ENCODE measurements around the gene TRHDE. TPM values are rescaled to one million over a fixed set of nuclear protein-coding genes. Genes with fewer than 3 reads are reported as not detected.

Gene TRHDE
- total and polyA plus RNA-seq, 2 donors from 2014 or later: 1.6 to 18.6 TPM

DNA sequence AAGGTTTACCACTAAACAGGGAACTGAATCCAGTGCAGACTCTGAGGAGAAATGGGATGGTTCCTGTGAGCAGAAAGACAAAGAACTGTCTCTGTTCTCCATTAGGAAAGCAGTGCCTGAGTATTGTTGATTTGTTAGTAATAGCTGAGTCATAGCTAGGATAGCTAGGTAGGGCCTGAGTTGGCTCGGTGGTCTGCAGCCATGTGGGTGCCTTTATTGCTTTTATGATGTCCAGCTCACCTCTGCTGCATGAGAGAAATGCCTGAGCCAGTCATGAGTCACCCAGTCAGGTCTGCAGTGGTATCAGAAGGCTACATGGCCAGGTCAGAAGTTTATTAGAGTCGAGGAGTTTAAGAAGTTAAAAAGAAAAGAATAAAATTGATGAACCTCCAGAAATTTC lies 24.2 kb downstream of the TRHDE start:
- Histone ChIP-seq H3K9ac (ENCODE audit: low read length in 3 of 3) (no peak overlapping the region), H3K27ac (ENCODE audit: low read depth in 2 of 2, low read length in 2 of 2) (no peak overlapping the region), H3K4me3 (ENCODE audit: low read length in 3 of 3) (no peak overlapping the region), H3K27me3 (ENCODE audit: control insufficient read depth, insufficient read depth, low read length) (no peaks in the 10 kb centered on the region), H3K36me3 (ENCODE audit: control insufficient read depth in 2 of 3, insufficient read depth in 3 of 3, low read length in 3 of 3) (no peaks in the 10 kb centered on the region), H3K9me3 (ENCODE audit: control insufficient read depth in 2 of 3, insufficient read depth in 1 of 3, low read length in 3 of 3) (no peaks in the 10 kb centered on the region), H3K4me1 (ENCODE audit: control insufficient read depth in 2 of 3, insufficient read depth in 2 of 3, low read depth in 1 of 3, low read length in 3 of 3) (no peaks in the 10 kb centered on the region)
- peak in 1 of 5 donors; percentile 43 for DNase-seq
- FAIRE-seq: no peak
- no peak for TF ChIP-seq CTCF (IDR thresholded peaks at IDR 0.05; ENCODE audit: borderline replicate concordance, extremely low read depth, insufficient read depth)
- intact Hi-C loops (cut with DNase I): no loop called here

GRCh38 chr12:72297666-72298065 lies 25.5 kb downstream of the TRHDE start:
- FAIRE-seq: no peak
- H3K27me3 ChIP-seq (ENCODE audit: control insufficient read depth, insufficient read depth, low read length): no peaks in the 10 kb centered on the region
- no peak overlapping the region for H3K4me3 ChIP-seq (ENCODE audit: low read length in 3 of 3)
- H3K9ac ChIP-seq (ENCODE audit: low read length in 3 of 3): no peak overlapping the region
- DNase-seq: no peak
- H3K36me3 ChIP-seq (ENCODE audit: control insufficient read depth in 2 of 3, insufficient read depth in 3 of 3, low read length in 3 of 3): no peaks in the 10 kb centered on the region
- H3K9me3 ChIP-seq (ENCODE audit: control insufficient read depth in 2 of 3, insufficient read depth in 1 of 3, low read length in 3 of 3): no peaks in the 10 kb centered on the region
- TF ChIP-seq CTCF (IDR thresholded peaks at IDR 0.05; ENCODE audit: borderline replicate concordance, extremely low read depth, insufficient read depth): no peak
- H3K4me1 ChIP-seq (ENCODE audit: control insufficient read depth in 2 of 3, insufficient read depth in 2 of 3, low read depth in 1 of 3, low read length in 3 of 3): no peaks in the 10 kb centered on the region
- H3K27ac ChIP-seq (ENCODE audit: low read depth in 2 of 2, low read length in 2 of 2): no peak overlapping the region
- intact Hi-C loops (cut with DNase I): no loop called here

DNA sequence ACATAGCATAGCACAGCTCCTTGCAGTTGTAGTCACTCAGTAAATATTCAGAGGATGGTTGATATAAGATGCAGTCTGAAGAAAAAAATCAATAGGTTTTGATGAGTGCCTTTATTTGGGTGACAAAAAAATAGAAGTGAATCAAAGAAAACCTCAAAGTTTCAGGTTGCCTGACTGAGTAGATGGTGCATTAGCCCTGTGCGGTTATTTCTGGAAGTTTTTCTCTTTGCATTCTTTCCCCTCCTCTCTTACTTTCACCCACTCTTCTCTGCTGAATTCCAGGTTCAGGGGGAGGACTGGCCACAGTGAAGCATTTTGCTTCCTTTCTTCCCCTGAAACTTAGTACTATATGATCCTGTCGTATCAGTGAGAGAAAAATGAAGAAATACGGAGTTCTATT lies 28.6 kb downstream of the TRHDE start:
- no peaks in the 10 kb centered on the region for H3K9me3 ChIP-seq (ENCODE audit: control insufficient read depth in 2 of 3, insufficient read depth in 1 of 3, low read length in 3 of 3)

More for the DNA sequence above, 28.6 kb downstream of the TRHDE start:
- Histone ChIP-seq H3K27me3 (ENCODE audit: control insufficient read depth, insufficient read depth, low read length) (no peaks in the 10 kb centered on the region), H3K36me3 (ENCODE audit: control insufficient read depth in 2 of 3, insufficient read depth in 3 of 3, low read length in 3 of 3) (no peaks in the 10 kb centered on the region), H3K27ac (ENCODE audit: low read depth in 2 of 2, low read length in 2 of 2) (no peak overlapping the region), H3K4me3 (ENCODE audit: low read length in 3 of 3) (no peak overlapping the region), H3K9ac (ENCODE audit: low read length in 3 of 3) (no peak overlapping the region), H3K4me1 (ENCODE audit: control insufficient read depth in 2 of 3, insufficient read depth in 2 of 3, low read depth in 1 of 3, low read length in 3 of 3) (no peaks in the 10 kb centered on the region)
- FAIRE-seq (no peak), DNase-seq (no peak)
- intact Hi-C loops (cut with DNase I): no loop called here
- no peak for TF ChIP-seq CTCF (IDR thresholded peaks at IDR 0.05; ENCODE audit: borderline replicate concordance, extremely low read depth, insufficient read depth)
